GM12864 (cell line): ENCODE data around the gene TCIRG1.

Source experiments
- DNase-seq: peaks from one replicate; pipeline ENCODE4 v3.0.0-alpha.2; 2011; ENCODE audit warnings: low read depth
- H3K4me3 ChIP-seq: 2 replicates; pipeline ENCODE4 v1.5.1; 2011; ENCODE audit warnings: mild to moderate bottlenecking, low read depth, low read length, control low read depth
- TF ChIP-seq, protein P1 (sequence below): IDR thresholded peaks from 2 replicates; pipeline ENCODE4 v1.5.1; 2011; ENCODE audit warnings: low read depth, mild to moderate bottlenecking, moderate library complexity, low read length, control low read depth, inconsistent platforms; ENCODE audit errors: missing control alignments

The TCIRG1 gene

DNA sequence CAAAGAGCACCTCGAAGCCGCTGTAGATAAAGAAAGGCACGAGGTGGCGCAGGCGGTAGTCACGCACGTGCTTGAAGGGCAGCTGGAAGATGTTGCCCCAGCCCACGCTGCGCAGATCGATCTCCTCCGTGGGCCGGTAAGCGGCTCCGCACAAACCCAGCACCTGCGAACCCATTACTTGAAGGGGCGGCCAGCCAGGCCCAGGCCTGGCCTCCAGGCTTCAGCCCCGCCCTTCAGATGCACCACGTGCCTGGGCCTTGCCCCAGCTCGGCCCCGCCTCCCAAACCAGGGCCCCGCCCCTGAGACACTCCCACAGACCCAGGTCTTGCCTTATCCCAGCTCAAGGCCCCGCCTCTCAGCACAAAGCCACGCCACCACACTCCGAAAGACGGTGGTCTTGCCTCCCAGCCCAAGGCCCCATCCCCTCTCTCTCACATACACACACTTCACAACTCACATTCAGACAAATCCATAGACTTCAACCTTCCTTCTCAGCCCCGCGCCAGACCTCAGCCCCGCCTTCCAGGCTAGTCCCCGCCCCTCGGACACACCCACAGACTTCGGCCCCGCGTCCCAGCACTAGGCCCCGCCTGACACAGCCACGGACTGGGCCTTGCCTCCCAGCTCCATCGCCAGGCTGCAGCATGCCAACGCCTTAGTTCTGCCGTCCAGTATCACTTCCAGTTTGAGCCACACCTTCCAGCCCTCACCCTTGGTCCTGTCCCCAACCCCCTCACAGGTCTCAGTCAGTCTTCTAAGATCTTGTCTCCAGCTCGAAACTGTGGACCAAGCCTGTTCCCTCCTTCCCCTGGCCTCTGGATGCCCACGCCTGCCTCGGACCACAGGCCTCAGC lies 42.0 kb upstream of the TCIRG1 start:
- H3K4me3 ChIP-seq: no peak overlapping the region
- TF ChIP-seq, protein P1, sequence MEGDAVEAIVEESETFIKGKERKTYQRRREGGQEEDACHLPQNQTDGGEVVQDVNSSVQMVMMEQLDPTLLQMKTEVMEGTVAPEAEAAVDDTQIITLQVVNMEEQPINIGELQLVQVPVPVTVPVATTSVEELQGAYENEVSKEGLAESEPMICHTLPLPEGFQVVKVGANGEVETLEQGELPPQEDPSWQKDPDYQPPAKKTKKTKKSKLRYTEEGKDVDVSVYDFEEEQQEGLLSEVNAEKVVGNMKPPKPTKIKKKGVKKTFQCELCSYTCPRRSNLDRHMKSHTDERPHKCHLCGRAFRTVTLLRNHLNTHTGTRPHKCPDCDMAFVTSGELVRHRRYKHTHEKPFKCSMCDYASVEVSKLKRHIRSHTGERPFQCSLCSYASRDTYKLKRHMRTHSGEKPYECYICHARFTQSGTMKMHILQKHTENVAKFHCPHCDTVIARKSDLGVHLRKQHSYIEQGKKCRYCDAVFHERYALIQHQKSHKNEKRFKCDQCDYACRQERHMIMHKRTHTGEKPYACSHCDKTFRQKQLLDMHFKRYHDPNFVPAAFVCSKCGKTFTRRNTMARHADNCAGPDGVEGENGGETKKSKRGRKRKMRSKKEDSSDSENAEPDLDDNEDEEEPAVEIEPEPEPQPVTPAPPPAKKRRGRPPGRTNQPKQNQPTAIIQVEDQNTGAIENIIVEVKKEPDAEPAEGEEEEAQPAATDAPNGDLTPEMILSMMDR: no peak
- DNase-seq: no peak

- TF ChIP-seq, protein P1: no peak
- no peak for DNase-seq
- H3K4me3 ChIP-seq: no peak overlapping the region
Observed at GRCh38 chr11:67997475-67997921, 41.3 kb upstream of the TCIRG1 start.

DNA sequence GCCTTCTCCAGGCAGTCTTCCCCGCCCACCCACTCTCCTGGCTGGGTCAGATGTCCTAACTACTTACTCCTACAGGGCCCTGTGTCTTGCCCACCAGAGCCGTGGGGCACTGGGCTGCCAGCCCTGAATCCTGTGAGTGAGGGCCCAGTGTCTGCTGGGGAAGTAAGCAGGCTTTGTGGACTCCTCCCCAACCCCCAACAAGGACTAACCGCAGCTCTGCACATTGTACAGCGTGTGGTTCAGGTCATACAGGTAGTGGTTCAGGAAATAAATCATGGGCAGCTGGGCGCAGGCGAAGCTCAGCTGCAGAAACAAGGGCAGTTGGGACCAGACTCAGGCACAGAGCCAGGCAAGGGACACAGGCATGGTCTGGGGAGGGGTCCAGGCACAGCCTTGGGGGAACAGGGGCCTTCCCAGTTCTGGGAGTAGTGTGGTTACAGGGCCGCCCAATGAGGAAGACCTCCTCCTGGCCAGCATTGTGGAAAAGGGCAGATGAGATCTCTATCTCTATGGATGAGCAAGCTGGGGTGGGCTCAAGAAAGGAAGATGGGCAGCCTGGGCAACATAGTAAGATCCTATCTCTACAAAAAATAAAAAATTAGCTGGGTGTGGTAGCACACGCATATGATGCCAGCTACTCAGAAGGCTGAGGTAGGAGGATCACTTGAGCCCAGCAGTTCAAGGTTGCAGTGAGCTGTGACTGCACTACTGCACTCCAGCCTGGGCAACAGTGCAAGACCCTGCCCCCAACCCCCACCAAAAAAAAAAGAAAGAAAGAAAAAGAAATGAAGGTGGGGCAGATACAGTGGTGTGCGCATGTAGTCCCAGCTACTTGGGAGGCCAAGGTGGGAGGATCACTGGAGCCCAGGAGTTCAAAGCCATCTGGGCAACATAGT lies 40.4 kb upstream of the TCIRG1 start:
- TF ChIP-seq, protein P1: no peak
- DNase-seq: no peak
- no peak overlapping the region for H3K4me3 ChIP-seq

DNA sequence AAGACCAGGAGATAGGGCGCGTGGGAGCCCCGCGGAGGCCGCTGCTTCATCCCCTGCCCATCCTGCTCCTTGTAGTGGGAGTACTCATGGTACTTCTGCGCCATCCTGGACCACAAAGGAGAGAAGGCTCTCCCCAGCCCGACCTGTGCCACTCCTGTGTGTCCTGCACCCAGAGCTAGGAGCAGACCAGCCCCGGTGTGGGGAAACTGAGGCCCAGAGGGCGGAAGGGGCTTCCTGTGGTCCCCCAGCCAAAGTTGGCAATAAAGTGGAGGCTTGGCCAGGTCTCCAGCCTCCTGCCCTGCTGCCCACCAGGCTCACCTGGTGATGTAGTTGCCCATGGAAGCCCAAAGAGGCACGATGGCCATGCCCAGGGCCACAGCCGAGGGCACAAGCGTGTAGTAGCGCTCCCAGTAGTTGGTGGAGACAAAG lies 39.6 kb upstream of the TCIRG1 start:
- TF ChIP-seq, protein P1: no peak
- DNase-seq: no peak
- H3K4me3 ChIP-seq: no peak overlapping the region

- TF ChIP-seq, protein P1: no peak
- no peak overlapping the region for H3K4me3 ChIP-seq
- no peak for DNase-seq
Observed at GRCh38 chr11:67999704-68000103, 39.1 kb upstream of the TCIRG1 start.

DNA sequence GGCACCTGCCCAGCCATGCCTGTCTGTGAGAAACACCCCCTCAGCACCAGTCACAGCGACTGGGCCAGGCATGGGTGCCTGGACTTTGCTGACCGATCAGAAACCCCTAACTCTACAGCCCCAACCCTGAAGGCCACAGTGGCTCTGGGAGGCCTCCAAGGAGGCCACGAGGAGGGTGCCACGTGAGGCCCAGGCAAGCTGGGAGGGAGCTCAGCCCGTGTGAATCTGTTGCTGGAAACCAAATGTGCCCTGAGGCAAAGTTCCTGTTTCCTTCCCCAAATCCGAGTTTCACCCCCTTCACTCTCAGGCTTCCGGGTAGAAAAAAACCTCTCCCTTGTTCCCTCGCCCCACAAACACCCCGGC lies 36.3 kb upstream of the TCIRG1 start:
- TF ChIP-seq, protein P1: no peak
- peak; percentile 41 for DNase-seq

More for the DNA sequence above, 36.3 kb upstream of the TCIRG1 start:
- peak overlapping the region; percentile 74 for H3K4me3 ChIP-seq
